Endothelial cell of umbilical vein (primary cell): ENCODE measurements around the gene PDK4. TPM values are rescaled to one million over a fixed set of nuclear protein-coding genes. Genes with fewer than 3 reads are reported as not detected.

Experiments used
- BruUV-seq: library from RNA; stranded (reverse); fragments of 400-500 nt; replicated peaks from 2 replicates; lab custom pipeline; 2021; lab: Mats Ljungman, UMichigan
- CTCF ChIA-PET: fragments of 300-600, 350-600 bp; sonication (Branson Sonifier 250); formaldehyde crosslinking; loops from one replicate; lab custom pipeline; 2021; ENCODE audit warnings: antibody characterized with exemption, inconsistent platforms; lab: Charles Lee
- POLR2A ChIA-PET: fragments of 300-600, 350-600 bp; sonication (Branson Sonifier 250); formaldehyde crosslinking; loops from one replicate; lab custom pipeline; 2021; ENCODE audit warnings: antibody characterized with exemption, inconsistent platforms; lab: Charles Lee
- DNase-seq: peaks from one replicate; pipeline ENCODE4 v3.0.0-alpha.2; 2011; ENCODE audit warnings: low read depth, low spot score
- FAIRE-seq: peaks from 2 replicates; lab custom pipeline; 2011; peaks lifted over from hg19 to GRCh38; lab: Jason Lieb, UNC
- H2AFZ ChIP-seq: 2 replicates; pipeline ENCODE4 v1.6.0; 2012; ENCODE audit warnings: low read depth, low read length, control low read depth, inconsistent platforms
- H3K27ac ChIP-seq: 2 replicates; pipeline ENCODE4 v1.5.1; 2011; ENCODE audit warnings: low read depth, mild to moderate bottlenecking, control low read depth, low read length, moderate library complexity; ENCODE audit not compliant: insufficient read depth
- H3K27me3 ChIP-seq, 2 experiments: 2 replicates each; pipeline versions ENCODE4 v1.6.0 to v1.6.1; 2011; ENCODE audit warnings: low read length in 2 of 2, mixed read lengths in 1 of 2; ENCODE audit not compliant: control insufficient read depth in 2 of 2, insufficient read depth in 2 of 2
- H3K36me3 ChIP-seq, 2 experiments: 2 replicates in 1 of 2; 3 replicates in 1 of 2; pipeline ENCODE4 v1.5.1; 2011; ENCODE audit warnings: low read length in 2 of 2, mild to moderate bottlenecking in 1 of 2, moderate library complexity in 1 of 2; ENCODE audit not compliant: control insufficient read depth in 2 of 2, insufficient read depth in 2 of 2; ENCODE audit errors: extremely low read depth in 1 of 2
- H3K4me1 ChIP-seq: 3 replicates; pipeline ENCODE4 v1.5.1; 2011; ENCODE audit warnings: mild to moderate bottlenecking, low read length; ENCODE audit not compliant: control insufficient read depth, insufficient read depth; ENCODE audit errors: extremely low read depth
- H3K4me2 ChIP-seq: 2 replicates; pipeline ENCODE4 v1.6.1; 2011; ENCODE audit warnings: low read length, control low read depth, mixed read lengths; ENCODE audit not compliant: insufficient read depth
- H3K4me3 ChIP-seq, 3 experiments: fragments of 200-600 bp in 1 of 3; sonication (generic), shearing (Covaris generic) in 1 of 3; replicated peaks in 1 of 3; 2 replicates each; pipeline ENCODE4 v1.5.1; 2011 to 2016; ENCODE audit warnings: control low read depth in 3 of 3, low read length in 3 of 3, mild to moderate bottlenecking in 2 of 3, inconsistent platforms in 1 of 3, low read depth in 1 of 3, moderate library complexity in 1 of 3; ENCODE audit not compliant: insufficient read depth in 1 of 3
- H3K79me2 ChIP-seq: 2 replicates; pipeline ENCODE4 v1.6.0; 2012; ENCODE audit warnings: low read length, inconsistent platforms; ENCODE audit not compliant: control insufficient read depth, insufficient read depth
- H3K9ac ChIP-seq: replicated peaks from 2 replicates; pipeline ENCODE3; 2011; ENCODE audit warnings: low read length, control low read depth; ENCODE audit not compliant: insufficient read depth; ENCODE audit errors: extremely low read depth
- H3K9me1 ChIP-seq: replicated peaks from 3 replicates; pipeline ENCODE4 v1.6.0; 2011; ENCODE audit warnings: mild to moderate bottlenecking, low read length; ENCODE audit not compliant: control insufficient read depth, insufficient read depth; ENCODE audit errors: extremely low read depth
- H3K9me3 ChIP-seq: replicated peaks from 2 replicates; pipeline ENCODE4 v1.5.1; 2012; ENCODE audit warnings: low read length, inconsistent platforms; ENCODE audit not compliant: control insufficient read depth, insufficient read depth
- H4K20me1 ChIP-seq: replicated peaks from 2 replicates; pipeline ENCODE3; 2011; ENCODE audit warnings: mild to moderate bottlenecking, low read length; ENCODE audit not compliant: control insufficient read depth, insufficient read depth; ENCODE audit errors: extremely low read depth
- CTCF ChIP-seq, 2 donors: IDR thresholded peaks; 1 replicate in 1 of 2; 2 replicates in 1 of 2; pipeline ENCODE4 v1.5.1; 2011; ENCODE audit warnings: low read length in 2 of 2, mild to moderate bottlenecking in 2 of 2, moderate library complexity in 2 of 2, control low read depth in 1 of 2, inconsistent platforms in 1 of 2, low read depth in 1 of 2; ENCODE audit not compliant: insufficient read depth in 1 of 2; ENCODE audit errors: extremely low read depth in 1 of 2
- EZH2 ChIP-seq: IDR thresholded peaks from 2 replicates; pipeline ENCODE4 v1.6.1; 2012; ENCODE audit warnings: borderline replicate concordance, low read depth, mild to moderate bottlenecking, moderate library complexity, low read length, inconsistent platforms; ENCODE audit not compliant: severe bottlenecking
- FOS ChIP-seq: IDR thresholded peaks from 2 replicates; pipeline ENCODE4 v1.6.1; 2011; ENCODE audit warnings: mild to moderate bottlenecking, low read length, moderate library complexity, borderline replicate concordance; ENCODE audit not compliant: insufficient read depth
- GATA2 ChIP-seq: IDR thresholded peaks from 2 replicates; pipeline ENCODE4 v1.7.0; 2011; ENCODE audit warnings: low read depth, mild to moderate bottlenecking, moderate library complexity, mixed read lengths, low read length; ENCODE audit not compliant: insufficient read length, insufficient read depth
- JUN ChIP-seq: IDR thresholded peaks from 2 replicates; pipeline ENCODE4 v1.6.1; 2011; ENCODE audit warnings: borderline replicate concordance, low read depth; ENCODE audit not compliant: insufficient read length, insufficient read depth
- MYC ChIP-seq: IDR thresholded peaks from one replicate; pipeline ENCODE4 v1.6.1; 2011; ENCODE audit warnings: mild to moderate bottlenecking, low read depth, low read length
- POLR2A ChIP-seq: IDR thresholded peaks from 2 replicates; pipeline ENCODE4 v1.6.1; 2012; ENCODE audit warnings: low read depth, mild to moderate bottlenecking, control low read depth, low read length
- POLR2AphosphoS5 ChIP-seq: IDR thresholded peaks from 2 replicates; pipeline ENCODE4 v1.6.1; 2012; ENCODE audit warnings: low read depth, mild to moderate bottlenecking, control low read depth, low read length, moderate library complexity; ENCODE audit not compliant: insufficient read depth
- dilution Hi-C: fragments of 300-500 bp; cut with MboI; formaldehyde crosslinking; loops from one replicate; pipeline ENCODE4 v1.15.0; 2019; ENCODE audit warnings: low sequenced_read_pairs; ENCODE audit not compliant: extremely low pct_ligation_motif_present
- intact Hi-C: fragments of 100-400 bp; cut with micrococcal nuclease; formaldehyde crosslinking; loops from one replicate; pipeline ENCODE4 v1.10.0; 2022
- polyA plus RNA-seq, 4 experiments: library from polyadenylated mRNA; depleted of rRNA in 3 of 4; stranded (reverse) in 3 of 4; unstranded in 1 of 4; fragments of >200 nt; gene quantifications; 2 replicates each; pipeline versions ENCODE4 v1.2.1 to v1.2.3, GENCODE V29; 2011 to 2012; ENCODE audit warnings: missing spikeins in 1 of 4
- total RNA-seq: library from RNA; stranded (reverse); gene quantifications from 2 replicates; pipeline ENCODE4 v1.2.3, GENCODE V29; 2021
- TF ChIP-seq, protein P1 (sequence below): IDR thresholded peaks from 2 replicates; pipeline ENCODE4 v1.6.1; 2011; ENCODE audit not compliant: insufficient read depth, insufficient read length

Gene PDK4
- total and polyA plus RNA-seq, 2 donors (not counting 3 experiments of a cell fraction or from before 2014, with no cell fraction given), result 0.75 to 2.5 TPM

DNA sequence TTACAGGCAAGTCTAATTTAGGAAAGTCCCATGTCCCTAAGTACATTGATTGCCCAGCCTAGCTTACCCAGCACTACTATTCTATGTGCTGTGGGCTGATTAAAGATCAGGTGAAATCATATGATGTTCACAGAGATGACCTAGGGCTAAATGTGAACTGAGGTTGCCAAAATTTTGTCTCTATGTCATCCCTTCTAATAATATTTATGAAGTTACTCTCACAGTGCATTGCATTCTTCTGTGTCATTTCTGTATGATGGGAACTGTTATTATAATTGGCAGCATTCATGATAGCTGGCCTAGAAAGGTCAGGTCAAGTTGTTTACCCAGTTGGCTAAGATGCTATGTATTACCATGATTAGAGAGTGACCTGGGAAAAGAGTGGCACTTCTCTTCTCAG is 2.8 kb upstream of the PDK4 start:
- Histone ChIP-seq H3K36me3 (no peaks in the 10 kb centered on the region), H3K27ac (no peak overlapping the region), H3K4me1 (peaks cover 3% of the 10 kb centered on the region), H2AFZ (no peak overlapping the region), H3K27me3 (peaks cover 5% of the 10 kb centered on the region in 2 experiments), H3K4me3 (no peak overlapping the region), H3K9ac (no peak overlapping the region), H3K79me2 (no peaks in the 10 kb centered on the region), H3K4me2 (no peak overlapping the region), H3K9me1 (no peaks in the 10 kb centered on the region), H3K9me3 (no peaks in the 10 kb centered on the region), H4K20me1 (no peaks in the 10 kb centered on the region)
- intact Hi-C loops (loop anchor here (5.0 kb wide), 2 partner anchors 83 to 278 kb away; no protein-coding TSS in a partner anchor), dilution Hi-C loops (no loop called here)
- ChIA-PET POLR2A (no interaction called here), CTCF (interaction anchor here (0.7 to 2.0 kb wide), 2 partner anchors 10 to 54 kb away, joined by 3 to 5 read pairs; no protein-coding TSS in a partner anchor)
- BruUV-seq, result no TSS peak
- no peak for TF ChIP-seq FOS
- TF ChIP-seq JUN, result no peak
- no peak for TF ChIP-seq MYC
- no peak for TF ChIP-seq POLR2AphosphoS5
- no peak for TF ChIP-seq GATA2
- TF ChIP-seq CTCF (IDR thresholded peaks at IDR 0.05; ENCODE audit: extremely low read depth in 1 of 2, insufficient read depth in 1 of 2, low read depth in 1 of 2, low read length in 2 of 2), result no peak
- TF ChIP-seq, protein P1, sequence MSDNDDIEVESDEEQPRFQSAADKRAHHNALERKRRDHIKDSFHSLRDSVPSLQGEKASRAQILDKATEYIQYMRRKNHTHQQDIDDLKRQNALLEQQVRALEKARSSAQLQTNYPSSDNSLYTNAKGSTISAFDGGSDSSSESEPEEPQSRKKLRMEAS, result no peak
- TF ChIP-seq POLR2A, result no peak
- no peak for TF ChIP-seq EZH2
- FAIRE-seq (no peak), DNase-seq (peak; percentile 41)
